Measurements from ENCODE around the gene HTR2A. TPM values are rescaled to one million over a fixed set of nuclear protein-coding genes. Genes with fewer than 3 reads are reported as not detected.

Gene HTR2A
- total and polyA plus RNA-seq, 10 of the 15 experiments (the other 5 are each of a cell fraction or from before 2014, with no cell fraction given): not detected

GRCh38 chr13:46850214-46850613, 46.6 kb downstream of the HTR2A start (continued):
- TF ChIP-seq TAF1 (IDR thresholded peaks at IDR 0.05; ENCODE audit: borderline replicate concordance, low read depth, low read length) (no peak), BCLAF1 (IDR thresholded peaks at IDR 0.05) (no peak), NFYA (IDR thresholded peaks at IDR 0.05; ENCODE audit: borderline replicate concordance, low read depth, low read length) (no peak), ETV6 (conservative IDR thresholded peaks at IDR 0.05 in 1 of 2, IDR thresholded peaks at IDR 0.05 in 1 of 2; ENCODE audit: borderline replicate concordance in 1 of 2, low read depth in 1 of 2) (no peak), EP300 (IDR thresholded peaks at IDR 0.05; ENCODE audit: borderline replicate concordance in 1 of 2, control insufficient read depth in 1 of 2, low read depth in 2 of 2, low read length in 2 of 2) (no peak), SUZ12 (IDR thresholded peaks at IDR 0.05; ENCODE audit: unreplicated experiment) (no peak), GATAD2B (conservative IDR thresholded peaks at IDR 0.05; ENCODE audit: low read depth) (no peak), ZNF217 (IDR thresholded peaks at IDR 0.05) (no peak), IRF5 (IDR thresholded peaks at IDR 0.05; ENCODE audit: borderline replicate concordance) (no peak), YBX1 (IDR thresholded peaks at IDR 0.05) (no peak)

All from GM12878 (cell line).